Glutamatergic neuron (in vitro differentiated cells): Measurements from ENCODE around the gene PDE7B. TPM values are rescaled to one million over a fixed set of nuclear protein-coding genes. Genes with fewer than 3 reads are reported as not detected.

Source experiments
- DNase-seq: peaks from one replicate; pipeline ENCODE4 v3.0.0; 2022
- H3K27ac Mint-ChIP-seq: one replicate; pipeline ENCODE4 v1.8.0; 2020; ENCODE audit warnings: mild to moderate bottlenecking, mixed read lengths, inconsistent platforms; ENCODE audit not compliant: unreplicated experiment
- H3K27me3 Mint-ChIP-seq: one replicate; pipeline ENCODE4 v1.8.0; 2020; ENCODE audit warnings: mild to moderate bottlenecking, moderate library complexity, mixed read lengths, inconsistent platforms; ENCODE audit not compliant: unreplicated experiment
- H3K36me3 Mint-ChIP-seq: one replicate; pipeline ENCODE4 v1.8.0; 2020; ENCODE audit warnings: mild to moderate bottlenecking, mixed read lengths, inconsistent platforms; ENCODE audit not compliant: unreplicated experiment
- H3K4me1 Mint-ChIP-seq: one replicate; pipeline ENCODE4 v1.8.0; 2020; ENCODE audit warnings: mild to moderate bottlenecking, low read depth, mixed read lengths, inconsistent platforms; ENCODE audit not compliant: unreplicated experiment
- H3K4me3 Mint-ChIP-seq: one replicate; pipeline ENCODE4 v1.8.0; 2020; ENCODE audit warnings: mild to moderate bottlenecking, mixed read lengths, inconsistent platforms; ENCODE audit not compliant: unreplicated experiment
- H3K9me3 Mint-ChIP-seq: one replicate; pipeline ENCODE4 v1.8.0; 2020; ENCODE audit warnings: mild to moderate bottlenecking, moderate library complexity, mixed read lengths, inconsistent platforms; ENCODE audit not compliant: unreplicated experiment
- CTCF ChIP-seq: fragments of 200-600 bp; sonication (generic); IDR thresholded peaks from one replicate; pipeline ENCODE4 v1.5.0; 2021; ENCODE audit not compliant: partially characterized antibody, unreplicated experiment
- total RNA-seq: library from RNA; stranded (reverse); fragmentation: NEBNext Ultra II Directional; extraction: Animal tissue kit (Norgen Biotek cat#: 25700); gene quantifications from one replicate; pipeline ENCODE4 v1.2.1, GENCODE V29; 2021; ENCODE audit not compliant: unreplicated experiment

Gene PDE7B
- total RNA-seq, 1 donor from 2014 or later, result not detected

DNA sequence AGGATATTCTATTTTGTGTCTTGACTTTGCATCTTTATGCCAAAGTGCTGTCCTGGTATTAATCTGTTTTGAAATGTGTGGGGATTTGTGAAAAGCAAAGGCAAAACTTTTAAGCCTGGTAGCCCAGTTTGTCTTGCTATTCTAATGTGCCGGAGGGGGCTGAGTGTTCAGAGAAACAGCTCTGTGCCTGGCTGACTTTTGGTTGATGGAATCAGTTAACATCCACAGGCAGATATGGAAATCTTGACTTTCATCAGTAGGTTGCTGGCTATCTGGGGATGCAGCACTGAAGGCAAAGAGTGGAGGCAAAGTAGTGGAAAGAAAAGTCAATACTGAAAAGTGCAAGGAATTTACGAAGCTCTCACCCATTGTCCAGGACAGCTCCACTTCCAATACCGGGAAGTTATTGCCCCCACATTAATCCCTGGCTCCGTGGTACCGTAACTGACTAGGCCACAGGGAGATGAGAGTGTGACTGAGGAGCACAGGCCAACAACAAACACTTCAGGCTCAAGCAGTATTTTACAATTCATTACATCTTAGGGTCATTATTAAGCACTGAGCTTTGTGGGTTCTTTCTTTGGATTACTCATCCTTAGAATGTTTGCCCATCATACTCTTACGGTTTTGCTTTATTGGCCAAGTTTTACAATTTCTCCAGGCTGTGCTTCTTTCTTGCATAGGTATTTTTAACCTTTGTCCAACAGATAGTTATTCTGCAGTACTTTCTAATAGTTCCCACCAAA lies 234.0 kb downstream of the PDE7B start:
- no peak for DNase-seq
- H3K36me3 Mint-ChIP-seq, result no peaks in the 10 kb centered on the region
- no peak for TF ChIP-seq CTCF
- H3K4me3 Mint-ChIP-seq, result no peak overlapping the region
- no peak overlapping the region for H3K27ac Mint-ChIP-seq
- no peaks in the 10 kb centered on the region for H3K4me1 Mint-ChIP-seq
- H3K9me3 Mint-ChIP-seq, result no peaks in the 10 kb centered on the region
- H3K27me3 Mint-ChIP-seq, result no peaks in the 10 kb centered on the region

GRCh38 chr6:136086686-136087085 lies 235.2 kb downstream of the PDE7B start:
- H3K4me1 Mint-ChIP-seq, result no peaks in the 10 kb centered on the region
- DNase-seq, result no peak
- H3K27ac Mint-ChIP-seq, result no peak overlapping the region
- no peak overlapping the region for H3K4me3 Mint-ChIP-seq
- H3K27me3 Mint-ChIP-seq, result no peaks in the 10 kb centered on the region
- no peaks in the 10 kb centered on the region for H3K36me3 Mint-ChIP-seq
- H3K9me3 Mint-ChIP-seq, result no peaks in the 10 kb centered on the region
- TF ChIP-seq CTCF, result no peak

GRCh38 chr6:136087986-136088385 lies 236.5 kb downstream of the PDE7B start:
- H3K36me3 Mint-ChIP-seq, result no peaks in the 10 kb centered on the region
- no peaks in the 10 kb centered on the region for H3K9me3 Mint-ChIP-seq
- H3K27ac Mint-ChIP-seq, result no peak overlapping the region
- no peak for DNase-seq
- H3K4me3 Mint-ChIP-seq, result no peak overlapping the region
- H3K4me1 Mint-ChIP-seq, result no peaks in the 10 kb centered on the region
- TF ChIP-seq CTCF, result no peak
- no peaks in the 10 kb centered on the region for H3K27me3 Mint-ChIP-seq

DNA sequence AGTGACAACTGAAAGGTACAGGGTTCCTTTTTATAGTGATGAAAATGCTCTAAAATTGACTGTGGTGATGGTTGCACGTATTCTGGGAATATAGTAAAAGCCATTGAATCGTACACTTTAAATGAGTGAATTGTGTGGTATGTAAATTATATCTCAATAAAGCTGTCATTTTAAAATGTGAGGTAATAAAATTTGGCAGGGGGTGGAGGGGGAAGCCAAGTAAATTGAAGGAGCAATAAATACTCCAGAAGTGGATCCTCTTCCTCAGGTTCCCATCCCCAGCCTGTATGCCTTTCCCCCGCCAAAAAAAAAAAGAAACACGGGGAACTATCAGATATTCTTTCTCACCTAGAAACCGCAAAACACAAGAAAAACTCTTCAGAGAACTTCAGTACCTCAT lies 237.2 kb downstream of the PDE7B start:
- H3K27me3 Mint-ChIP-seq, result no peaks in the 10 kb centered on the region
- H3K9me3 Mint-ChIP-seq, result no peaks in the 10 kb centered on the region
- TF ChIP-seq CTCF, result no peak
- DNase-seq, result no peak
- H3K4me1 Mint-ChIP-seq, result no peaks in the 10 kb centered on the region
- no peak overlapping the region for H3K4me3 Mint-ChIP-seq
- H3K36me3 Mint-ChIP-seq, result no peaks in the 10 kb centered on the region
- no peak overlapping the region for H3K27ac Mint-ChIP-seq

DNA sequence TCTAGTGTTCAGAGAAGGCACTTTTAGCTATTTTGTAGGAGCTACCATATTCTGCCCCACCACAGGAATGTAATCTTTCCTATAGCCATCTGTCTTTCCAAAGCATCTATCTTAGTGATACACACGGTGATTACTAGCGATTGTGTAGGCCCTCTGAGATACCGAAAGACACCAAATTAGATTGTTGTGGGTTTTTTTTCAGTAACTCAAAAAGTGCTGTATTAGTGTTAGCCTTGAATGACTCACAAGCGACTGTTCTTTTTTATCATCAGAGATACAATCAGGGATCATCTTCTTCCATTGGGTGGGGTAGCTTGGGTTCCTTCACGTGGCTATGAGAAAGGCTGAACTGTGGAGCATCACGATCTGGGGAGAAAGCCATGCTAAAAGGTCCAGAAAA lies 238.4 kb downstream of the PDE7B start:
- Mint-ChIP-seq H3K36me3 (no peaks in the 10 kb centered on the region), H3K27me3 (no peaks in the 10 kb centered on the region), H3K4me3 (no peak overlapping the region), H3K27ac (no peak overlapping the region), H3K9me3 (no peaks in the 10 kb centered on the region), H3K4me1 (no peaks in the 10 kb centered on the region)
- no peak for DNase-seq
- TF ChIP-seq CTCF, result no peak
